Mesothelial cell of epicardium (in vitro differentiated cells): ENCODE data around the gene ARF1. TPM values are rescaled to one million over a fixed set of nuclear protein-coding genes. Genes with fewer than 3 reads are reported as not detected.

ENCODE experiments used
- DNase-seq, 2 experiments: peaks; one replicate each; pipeline ENCODE4 v3.0.0; 2021; ENCODE audit warnings: low spot score in 2 of 2; ENCODE audit not compliant: unreplicated experiment in 2 of 2
- H3K27ac Mint-ChIP-seq: 2 replicates; pipeline ENCODE4 v1.8.0; 2021; ENCODE audit warnings: mixed read lengths
- H3K27me3 Mint-ChIP-seq: 2 replicates; pipeline ENCODE4 v1.8.0; 2021; ENCODE audit warnings: low read depth, mixed read lengths
- H3K36me3 Mint-ChIP-seq: 2 replicates; pipeline ENCODE4 v1.8.0; 2021; ENCODE audit warnings: mixed read lengths
- H3K4me1 Mint-ChIP-seq: 2 replicates; pipeline ENCODE4 v1.8.0; 2021; ENCODE audit warnings: mixed read lengths
- H3K4me3 Mint-ChIP-seq: 2 replicates; pipeline ENCODE4 v1.8.0; 2021; ENCODE audit warnings: mild to moderate bottlenecking, moderate library complexity, mixed read lengths
- H3K9me3 Mint-ChIP-seq: 2 replicates; pipeline ENCODE4 v1.8.0; 2021; ENCODE audit warnings: mixed read lengths
- CTCF ChIP-seq: fragments of 200-600 bp; sonication (generic); IDR thresholded peaks from one replicate; pipeline ENCODE4 v1.5.0; 2021; ENCODE audit warnings: antibody characterized with exemption; ENCODE audit not compliant: unreplicated experiment
- total RNA-seq: library from RNA; stranded (reverse); gene quantifications from 3 replicates; pipeline ENCODE4 v1.2.1, GENCODE V29; 2021

Gene ARF1
- total RNA-seq, 1 donor from 2014 or later, result 262 TPM

GRCh38 chr1:228079013-228079412 lies 3.5 kb upstream of the ARF1 start:
- DNase-seq, result no peak
- H3K4me1 Mint-ChIP-seq, result peaks cover 13% of the 10 kb centered on the region
- no peak overlapping the region for H3K27ac Mint-ChIP-seq
- H3K27me3 Mint-ChIP-seq, result peaks cover 4% of the 10 kb centered on the region
- TF ChIP-seq CTCF, result no peak
- no peak overlapping the region for H3K4me3 Mint-ChIP-seq
- H3K36me3 Mint-ChIP-seq, result no peaks in the 10 kb centered on the region
- no peaks in the 10 kb centered on the region for H3K9me3 Mint-ChIP-seq

- Mint-ChIP-seq H3K36me3 (no peaks in the 10 kb centered on the region), H3K27me3 (no peaks in the 10 kb centered on the region), H3K4me3 (no peak overlapping the region), H3K9me3 (no peaks in the 10 kb centered on the region), H3K4me1 (peaks cover 18% of the 10 kb centered on the region), H3K27ac (no peak overlapping the region)
- no peak for TF ChIP-seq CTCF
- DNase-seq, result no peak
Measured at GRCh38 chr1:228079601-228080263, 2.8 kb upstream of the ARF1 start.

GRCh38 chr1:228081144-228081543 lies 1.4 kb upstream of the ARF1 start:
- H3K27ac Mint-ChIP-seq, result peak overlapping the region; percentile 80
- H3K9me3 Mint-ChIP-seq, result no peaks in the 10 kb centered on the region
- DNase-seq, result no peak
- TF ChIP-seq CTCF, result no peak
- H3K4me3 Mint-ChIP-seq, result peak overlapping the region; percentile 71
- H3K4me1 Mint-ChIP-seq, result peaks cover 30% of the 10 kb centered on the region
- no peaks in the 10 kb centered on the region for H3K36me3 Mint-ChIP-seq
- no peaks in the 10 kb centered on the region for H3K27me3 Mint-ChIP-seq

- Mint-ChIP-seq H3K4me1 (peaks cover 33% of the 10 kb centered on the region), H3K4me3 (peak overlapping the region; percentile 71), H3K9me3 (no peaks in the 10 kb centered on the region), H3K27me3 (no peaks in the 10 kb centered on the region), H3K36me3 (no peaks in the 10 kb centered on the region), H3K27ac (peak overlapping the region; percentile 61)
- DNase-seq, result peak in 1 of 2 experiments; percentile 58
- TF ChIP-seq CTCF, result no peak
Measured at GRCh38 chr1:228081578-228082213, 812 bp upstream of the ARF1 start.

DNA sequence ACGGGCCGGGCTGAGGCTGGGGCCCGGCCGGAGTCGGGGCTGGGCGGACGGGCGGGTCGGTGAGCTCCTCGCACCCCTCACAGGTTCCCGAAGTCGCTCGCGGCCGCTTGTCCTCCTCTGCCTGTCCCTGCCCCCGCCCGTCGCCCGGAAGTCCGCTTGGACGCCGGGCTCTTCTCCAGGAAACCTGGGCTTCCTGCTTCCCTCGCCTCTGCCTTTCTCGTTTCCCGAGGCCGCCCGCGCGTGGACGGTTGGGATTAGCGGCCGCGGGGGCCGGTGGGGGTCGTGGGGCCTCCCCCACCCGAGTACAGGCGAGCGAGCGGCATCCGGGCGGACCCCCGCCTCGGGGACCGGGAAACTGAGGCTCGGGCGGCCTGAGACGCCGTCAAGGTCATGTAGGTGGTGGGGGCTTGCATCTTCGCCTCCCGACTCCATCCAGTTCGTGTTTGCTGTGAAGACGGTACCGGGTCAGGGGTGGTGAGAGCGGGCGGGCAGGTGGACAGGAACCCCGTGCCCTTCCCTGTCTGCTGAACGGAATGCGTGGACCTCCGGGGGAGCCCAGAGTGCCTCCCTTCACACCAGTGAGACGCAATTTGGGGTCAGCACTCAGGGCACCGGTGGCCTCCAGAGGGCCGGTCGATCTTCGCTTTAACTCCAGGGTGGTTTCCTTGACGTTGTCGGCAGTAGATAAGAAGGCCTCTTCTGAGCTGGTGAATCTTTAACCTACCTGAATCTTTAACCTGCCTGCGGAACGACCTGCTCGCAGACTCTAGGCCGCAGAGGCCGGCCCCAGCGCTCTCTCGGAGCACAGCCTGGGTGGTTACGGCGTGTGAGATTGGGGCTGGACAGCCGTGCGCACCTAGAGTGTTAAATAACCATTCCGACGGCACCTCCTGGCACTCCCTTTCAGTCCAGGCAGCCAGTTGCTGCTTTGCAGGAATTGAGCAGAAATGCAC lies 686 bp downstream of the ARF1 start:
- peak overlapping the region; percentile 97 for H3K4me3 Mint-ChIP-seq
- no peaks in the 10 kb centered on the region for H3K36me3 Mint-ChIP-seq
- peak in 1 of 2 experiments; percentile 50 for DNase-seq
- no peaks in the 10 kb centered on the region for H3K9me3 Mint-ChIP-seq
- H3K4me1 Mint-ChIP-seq, result peaks cover 46% of the 10 kb centered on the region
- TF ChIP-seq CTCF, result no peak
- H3K27ac Mint-ChIP-seq, result peak overlapping the region; percentile 99
- H3K27me3 Mint-ChIP-seq, result no peaks in the 10 kb centered on the region
